8988T (cell line): ENCODE data around the gene SFN.
"Not testable (repeated sequence)": the region's sequence is repeated elsewhere in the genome, so short reads cannot be mapped to it uniquely, and the experiment has no call there.

ENCODE experiments used
- DNase-seq: peaks from one replicate; pipeline ENCODE4 v3.0.0; 2011

Gene SFN

DNA sequence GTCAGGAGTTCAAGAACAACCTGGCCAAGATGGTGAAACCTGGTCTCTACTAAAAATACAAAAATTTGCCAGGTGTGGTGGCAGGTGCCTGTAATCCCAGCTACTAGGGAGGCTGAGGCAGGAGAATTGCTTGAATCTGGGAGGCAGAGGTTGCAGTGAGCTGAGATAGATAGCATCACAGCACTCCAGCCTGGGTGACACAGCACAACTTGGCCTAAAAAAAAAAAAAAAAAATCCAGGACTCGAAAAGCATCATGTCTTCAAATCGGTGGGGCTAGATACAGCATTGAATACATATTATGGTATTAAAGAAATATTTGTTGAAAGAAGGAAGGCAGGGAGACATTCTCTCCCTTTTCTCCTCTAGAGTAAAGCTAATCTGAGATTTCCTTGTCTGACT lies 10.1 kb downstream of the SFN start:
- not testable (repeated sequence) for DNase-seq

DNA sequence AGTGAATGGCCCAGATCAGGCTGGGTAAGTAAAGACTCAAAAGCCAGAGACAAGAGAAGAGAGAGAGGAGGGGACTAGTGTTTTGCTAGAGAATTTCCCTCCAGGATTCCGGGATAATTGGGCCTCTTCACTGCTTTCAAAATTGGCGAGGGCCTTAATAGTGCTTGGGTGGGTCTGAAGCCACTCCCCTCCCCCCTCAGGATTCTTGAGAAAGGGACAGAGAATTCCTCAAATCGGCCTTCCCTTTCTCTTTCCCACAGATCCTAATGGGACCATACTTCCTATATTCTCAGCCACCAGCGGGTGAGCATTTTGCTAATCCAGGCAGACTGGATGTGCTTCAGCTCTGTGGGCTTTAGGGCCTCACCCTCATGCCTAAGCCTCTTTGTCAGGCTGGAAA lies 11.9 kb downstream of the SFN start:
- DNase-seq, result no peak

- DNase-seq, result no peak
Observed at GRCh38 chr1:26877326-26877725, 14.4 kb downstream of the SFN start.

GRCh38 chr1:26879793-26880192 lies 16.8 kb downstream of the SFN start:
- DNase-seq, result no peak

DNA sequence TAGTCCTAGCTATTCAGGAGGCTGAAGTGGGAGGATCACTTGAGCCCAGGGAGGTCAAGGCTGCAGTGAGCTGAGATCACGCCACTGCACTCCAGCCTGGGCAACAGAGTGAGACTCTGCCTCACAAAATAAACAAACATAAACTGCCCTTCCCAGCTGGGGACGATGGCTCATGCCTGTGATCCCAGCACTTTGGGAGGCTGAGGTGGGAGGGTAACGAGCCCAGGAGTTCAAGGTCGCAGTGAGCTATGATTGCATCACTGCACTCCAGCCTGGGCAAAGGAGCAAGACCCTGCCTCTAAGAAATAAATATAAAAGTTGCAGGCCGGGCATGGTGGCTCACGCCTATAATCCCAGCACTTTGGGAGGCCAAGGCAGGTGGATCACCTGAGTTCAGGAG lies 18.7 kb downstream of the SFN start:
- not testable (repeated sequence) for DNase-seq

DNA sequence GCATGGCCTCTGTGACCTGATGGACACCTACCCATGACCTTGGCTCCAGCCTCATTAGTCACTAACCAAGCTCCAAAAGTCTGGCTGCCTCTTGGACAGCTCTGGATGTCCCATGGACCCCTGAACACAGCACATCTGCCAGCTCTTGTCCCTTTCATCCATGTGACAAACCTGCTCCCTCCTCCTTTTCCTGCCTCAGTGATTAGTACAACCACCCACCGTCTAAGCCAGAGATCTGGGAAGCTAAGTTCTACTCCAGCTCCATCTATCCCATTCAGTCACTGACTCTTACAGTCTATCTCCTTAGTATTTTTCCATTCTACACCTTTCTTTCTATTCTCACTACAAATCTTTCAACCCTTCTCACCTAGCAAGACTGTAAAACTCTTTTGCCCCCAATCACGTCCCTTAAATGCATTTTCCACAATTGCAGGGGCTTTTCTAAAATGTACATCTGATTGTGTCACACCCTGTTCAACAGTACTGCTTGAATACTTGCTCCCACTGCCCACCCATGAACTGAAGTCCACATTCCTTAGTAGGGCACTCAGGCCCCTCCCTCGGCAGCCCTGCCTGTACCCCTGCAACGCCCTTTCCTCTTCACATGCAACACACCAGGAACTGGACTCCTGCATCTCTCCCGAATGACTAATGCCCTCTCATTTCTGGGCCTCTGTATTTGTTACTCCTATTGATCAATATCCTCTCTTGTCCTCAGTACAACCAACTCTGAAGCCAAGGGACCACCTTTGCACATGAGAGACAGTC lies 19.9 kb downstream of the SFN start:
- no peak for DNase-seq

- peak; percentile 51 for DNase-seq
Observed at GRCh38 chr1:26887125-26887524, 24.2 kb downstream of the SFN start.

- DNase-seq, result no peak
Observed at GRCh38 chr1:26888231-26888630, 25.3 kb downstream of the SFN start.

DNA sequence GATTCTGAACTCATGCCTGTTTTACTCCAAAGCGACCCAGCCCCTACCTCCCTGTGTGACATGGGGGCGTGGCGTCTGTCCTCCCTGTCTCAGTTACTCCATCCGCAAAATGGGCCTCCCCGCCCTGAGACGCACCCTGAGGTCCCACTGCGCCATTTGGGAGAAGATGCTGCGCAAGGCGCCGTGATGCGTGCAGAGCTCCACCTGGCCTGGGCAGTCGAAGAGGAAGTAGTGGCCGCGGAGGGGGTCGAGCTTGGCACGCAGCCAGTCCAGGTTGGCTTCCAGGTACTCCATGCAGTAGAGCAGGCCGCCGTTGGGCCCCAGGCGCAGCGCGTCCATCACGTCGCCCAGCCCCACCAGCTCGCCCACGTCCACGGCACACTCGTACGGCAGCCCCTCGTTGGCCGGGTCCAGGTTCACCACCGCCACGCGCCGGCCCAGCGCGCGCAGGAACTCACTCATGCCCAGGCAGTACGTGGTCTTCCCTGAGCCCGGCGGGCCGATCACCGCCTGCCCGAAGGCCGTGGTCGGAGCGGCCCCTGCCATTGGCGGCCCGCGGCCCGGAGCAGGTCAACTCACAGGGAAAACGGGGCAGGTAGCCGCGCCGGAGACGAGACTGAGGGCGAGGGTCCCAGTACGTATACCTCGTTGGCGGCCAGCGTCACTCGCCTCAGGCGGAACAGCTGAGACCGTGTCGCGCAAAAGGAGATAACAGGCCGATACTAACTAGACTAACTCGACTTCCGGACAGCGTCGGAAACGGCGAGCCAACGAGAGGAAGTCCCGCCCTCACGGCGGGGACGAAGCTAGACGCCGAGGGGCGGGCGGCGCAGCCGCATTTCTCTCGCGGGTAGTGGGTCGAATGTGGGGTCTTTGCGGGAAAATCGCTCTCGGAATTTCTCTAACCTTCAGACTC lies 26.9 kb downstream of the SFN start, which contains the start of gene GPN2:
GPN2 (minus strand) TSS at position 733 of the 916 bp plus-strand sequence; CDS start at position 546, 187 bp downstream.
- peak; percentile 72 for DNase-seq

DNA sequence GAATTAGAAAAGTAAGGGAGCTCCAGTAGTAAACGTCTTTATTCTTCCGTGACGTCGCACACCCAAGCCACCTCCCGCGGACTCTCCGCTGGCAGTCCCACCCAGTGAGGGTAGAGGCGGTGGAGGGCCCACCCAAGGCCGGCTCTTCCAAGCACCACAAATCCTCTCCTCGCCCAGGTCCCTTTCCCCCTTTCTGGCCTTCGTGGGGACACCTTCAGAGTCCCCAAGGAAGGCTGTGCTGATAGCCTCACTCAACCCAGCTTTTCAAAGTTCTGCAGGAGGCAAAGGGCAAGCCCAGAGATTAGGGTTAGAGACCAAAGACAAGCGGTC lies 27.5 kb downstream of the SFN start:
- DNase-seq, result no peak

- DNase-seq, result no peak
Observed at GRCh38 chr1:26894263-26894662, 31.3 kb downstream of the SFN start.

GRCh38 chr1:26897351-26897750 lies 34.4 kb downstream of the SFN start:
- DNase-seq, result no peak

- DNase-seq, result peak; percentile 56
Observed at GRCh38 chr1:26900001-26900814, 37.3 kb downstream of the SFN start, which contains the start of gene GPATCH3. GPATCH3 (minus strand) TSS chr1:26900467; CDS start chr1:26900442, 25 bp downstream.

GRCh38 chr1:26900815-26901511 lies 38.0 kb downstream of the SFN start:
- DNase-seq, result no peak

DNA sequence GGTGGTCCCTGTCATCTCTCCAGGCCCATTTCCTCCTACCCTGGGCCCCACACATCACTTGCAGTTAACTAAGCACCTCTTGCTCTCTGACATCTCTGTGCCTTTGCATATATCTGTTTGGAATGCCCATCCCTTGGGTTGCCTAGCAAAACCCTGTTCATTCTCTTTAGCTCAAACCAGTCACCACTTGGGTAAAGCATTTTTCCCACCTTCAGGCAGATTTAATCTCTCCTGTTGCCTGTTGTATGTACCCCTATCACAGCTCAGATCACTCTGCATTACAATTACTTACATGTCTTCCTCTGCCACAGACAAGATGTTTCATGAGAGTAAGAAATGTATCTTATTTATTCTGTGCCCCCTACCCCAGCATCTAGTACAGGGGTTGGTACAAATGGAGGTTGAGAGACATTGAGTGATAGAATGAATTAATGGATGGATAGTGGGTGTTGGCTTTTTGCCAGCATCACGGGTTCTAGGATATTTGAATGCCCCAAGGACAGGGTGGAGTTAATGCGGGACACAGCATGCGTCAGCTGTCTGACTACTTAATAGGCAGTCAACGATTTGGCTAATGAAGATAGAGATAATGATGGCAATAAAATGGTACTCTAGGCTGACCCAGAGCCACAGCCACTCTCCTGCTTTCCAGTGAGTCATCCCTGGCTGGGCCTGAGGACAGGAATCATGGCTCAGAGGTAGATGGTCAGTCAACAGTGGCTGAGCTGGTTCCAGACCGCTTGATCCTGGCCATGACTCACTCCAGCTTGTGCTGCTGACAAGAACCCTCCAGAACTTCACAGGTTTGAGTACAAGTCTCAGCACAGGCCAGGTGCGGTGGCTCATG lies 44.3 kb downstream of the SFN start:
- no peak for DNase-seq

- DNase-seq, result no peak
Observed at GRCh38 chr1:26909951-26910342, 47.0 kb downstream of the SFN start.

- DNase-seq, result no peak
Observed at GRCh38 chr1:26910343-26911160, 47.6 kb downstream of the SFN start.

GRCh38 chr1:26911399-26912146 lies 48.6 kb downstream of the SFN start:
- DNase-seq, result no peak

GRCh38 chr1:26912147-26912490 lies 49.2 kb downstream of the SFN start:
- no peak for DNase-seq

- no peak for DNase-seq
Observed at GRCh38 chr1:26913389-26913753, 50.4 kb downstream of the SFN start.
